GM21360 (cell line): Measurements from ENCODE around the gene RPS27L.

ENCODE experiments used
- ATAC-seq: cut with Tn5 transposase; IDR thresholded peaks from one replicate; pipeline ENCODE4 v1.9.1; 2021; ENCODE audit warnings: mild to moderate bottlenecking, moderate library complexity; ENCODE audit not compliant: unreplicated experiment

The RPS27L gene

GRCh38 chr15:63188247-63188925 is 31.1 kb upstream of the RPS27L start:
- no peak for ATAC-seq

- ATAC-seq: no peak
Observed at GRCh38 chr15:63187589-63188226, 30.4 kb upstream of the RPS27L start.

- ATAC-seq: no peak
Observed at GRCh38 chr15:63186065-63186464, 28.8 kb upstream of the RPS27L start.

DNA sequence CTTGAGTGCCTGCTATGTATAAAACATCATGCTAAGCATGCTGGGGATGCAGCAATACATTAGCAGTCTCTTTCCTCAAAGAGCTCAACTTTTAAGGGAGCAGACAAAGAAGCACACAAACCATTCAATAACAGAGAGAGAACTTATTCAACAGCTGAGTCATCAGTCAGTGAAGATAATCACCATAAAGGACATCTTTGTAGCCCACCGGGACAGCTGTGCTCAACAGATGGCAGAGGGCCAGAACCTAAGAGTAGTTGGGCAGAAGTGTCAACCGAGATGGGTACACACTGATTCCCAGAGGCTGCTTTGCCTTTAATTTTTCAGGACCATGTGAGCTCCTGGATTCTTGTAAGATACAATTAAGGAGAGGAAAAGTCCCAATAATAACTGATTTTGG is 27.9 kb upstream of the RPS27L start:
- no peak for ATAC-seq

DNA sequence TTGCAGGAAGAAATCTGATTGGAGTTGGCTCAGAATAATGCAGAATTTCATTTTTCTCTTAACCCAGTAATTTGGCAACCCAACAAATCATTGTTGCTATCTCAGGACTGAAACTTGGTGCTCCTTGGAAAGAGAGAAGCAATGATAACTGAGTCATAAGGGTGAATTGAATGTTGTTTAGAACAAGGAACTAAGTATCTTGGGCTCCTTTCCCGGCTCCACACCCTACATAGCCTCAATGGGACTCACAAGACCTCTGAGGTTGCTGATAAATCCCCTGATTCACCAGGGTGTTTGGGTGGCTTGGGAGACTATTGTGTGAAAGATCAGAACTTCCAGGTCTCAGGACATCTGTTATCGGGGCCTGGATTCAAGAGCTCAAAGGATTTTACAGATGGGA is 24.4 kb upstream of the RPS27L start:
- no peak for ATAC-seq

GRCh38 chr15:63180746-63181145 is 23.5 kb upstream of the RPS27L start:
- ATAC-seq: no peak

- ATAC-seq: no peak
Observed at GRCh38 chr15:63178034-63178433, 20.8 kb upstream of the RPS27L start.

GRCh38 chr15:63176302-63176701 is 19.0 kb upstream of the RPS27L start:
- ATAC-seq: no peak

DNA sequence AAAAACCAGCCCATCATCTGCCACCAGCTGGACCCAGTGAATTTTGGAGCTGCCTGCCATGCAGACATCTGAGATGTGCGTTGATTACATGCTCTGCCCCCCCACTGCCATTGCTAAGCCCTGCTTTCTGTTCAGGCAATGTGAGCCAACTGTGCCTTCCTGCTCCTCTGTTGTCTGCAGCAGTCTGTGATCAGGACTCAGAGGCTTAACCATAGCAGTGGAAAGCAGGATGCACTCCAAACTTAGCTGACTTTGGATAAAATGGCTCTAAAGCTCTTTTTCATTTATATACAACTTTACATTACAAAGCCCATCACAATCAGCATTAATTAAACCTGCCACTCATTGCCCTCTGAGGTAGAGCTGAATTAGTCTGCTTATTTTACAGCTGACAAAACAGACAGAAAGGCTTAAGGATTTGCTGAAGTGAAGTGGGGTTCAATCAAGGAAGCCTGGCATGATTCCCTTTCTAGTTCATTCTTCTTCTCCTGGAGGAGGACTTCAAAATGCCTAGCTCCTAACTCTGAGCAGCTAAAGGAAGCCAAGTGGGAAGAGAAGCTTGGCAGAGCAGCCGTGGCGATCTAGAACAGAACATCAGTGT is 15.7 kb upstream of the RPS27L start:
- ATAC-seq: no peak

- no peak for ATAC-seq
Observed at GRCh38 chr15:63172376-63172775, 15.1 kb upstream of the RPS27L start.

- no peak for ATAC-seq
Observed at GRCh38 chr15:63169788-63170187, 12.5 kb upstream of the RPS27L start.

- no peak for ATAC-seq
Observed at GRCh38 chr15:63166219-63166618, 8.9 kb upstream of the RPS27L start.

GRCh38 chr15:63165166-63165859 is 8.0 kb upstream of the RPS27L start:
- ATAC-seq: no peak

DNA sequence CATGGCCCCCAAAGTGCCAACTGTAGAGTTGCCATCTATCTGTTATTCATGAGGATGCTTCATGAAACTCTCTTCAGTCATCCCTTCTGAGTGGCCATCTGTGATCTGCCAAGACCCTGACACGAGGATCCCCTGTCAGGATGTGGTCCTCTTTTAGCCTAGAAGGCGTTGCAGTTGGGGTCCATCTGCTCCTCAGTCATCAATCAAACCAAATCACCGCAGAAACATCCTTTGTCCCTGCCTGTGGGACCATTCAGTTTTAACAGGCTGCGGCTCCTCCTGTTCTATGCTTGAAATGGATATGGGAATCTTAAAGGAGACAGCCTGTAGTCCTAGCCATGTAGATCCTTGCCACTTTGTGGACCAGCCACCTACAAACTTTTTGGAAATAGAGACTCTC is 5.9 kb upstream of the RPS27L start:
- no peak for ATAC-seq

- no peak for ATAC-seq
Observed at GRCh38 chr15:63160638-63161037, 3.4 kb upstream of the RPS27L start.

GRCh38 chr15:63157891-63158431 is 684 bp upstream of the RPS27L start:
- ATAC-seq: no peak

- ATAC-seq: no peak
Observed at GRCh38 chr15:63156755-63157117, 541 bp downstream of the RPS27L start.

DNA sequence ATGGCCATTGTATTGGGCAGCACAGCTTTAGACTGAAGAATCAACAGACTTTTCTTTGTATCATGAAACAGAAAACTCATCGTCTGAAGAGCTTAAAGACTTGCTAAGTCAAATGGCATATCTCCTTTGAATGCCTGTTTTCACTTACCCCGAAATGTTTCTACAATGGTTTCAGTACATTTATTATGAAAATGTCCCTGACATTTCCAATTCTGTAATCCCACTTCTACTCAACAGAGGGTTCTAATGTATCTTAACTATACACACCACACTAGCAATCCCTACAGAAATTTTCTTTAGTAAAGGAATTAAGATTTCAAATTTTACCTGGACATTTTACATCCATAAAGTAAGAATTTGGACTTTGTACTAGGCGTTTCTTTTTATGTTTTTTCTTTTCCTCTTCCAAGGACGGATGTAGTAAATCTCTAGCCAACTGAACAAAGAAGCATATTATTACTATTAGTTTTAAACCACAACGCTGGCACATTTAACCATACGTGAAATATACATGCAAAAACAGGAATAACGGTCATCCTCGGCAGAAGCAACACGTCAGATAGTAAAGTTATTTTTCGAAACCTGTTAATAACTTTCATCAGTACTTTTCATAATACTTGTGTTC is 1.1 kb downstream of the RPS27L start:
- ATAC-seq: no peak

DNA sequence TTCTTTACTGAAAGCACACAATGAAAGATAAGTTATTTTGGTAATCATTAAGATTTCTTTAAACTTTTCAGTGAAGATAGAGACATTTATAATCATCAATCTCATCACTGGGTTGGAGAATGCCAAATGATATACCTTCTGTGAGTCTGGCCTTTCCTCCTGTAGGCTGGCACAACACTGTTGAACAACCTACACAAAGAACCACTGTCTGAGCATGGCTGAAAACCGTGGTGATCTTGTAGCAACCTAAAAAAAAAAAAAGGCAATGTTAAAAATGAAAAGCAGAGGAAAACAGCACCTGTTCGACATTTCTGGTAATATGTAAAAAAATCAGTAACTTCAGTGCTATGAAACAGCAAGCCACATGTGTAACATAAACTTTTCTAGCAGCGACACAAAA is 1.8 kb downstream of the RPS27L start:
- no peak for ATAC-seq

DNA sequence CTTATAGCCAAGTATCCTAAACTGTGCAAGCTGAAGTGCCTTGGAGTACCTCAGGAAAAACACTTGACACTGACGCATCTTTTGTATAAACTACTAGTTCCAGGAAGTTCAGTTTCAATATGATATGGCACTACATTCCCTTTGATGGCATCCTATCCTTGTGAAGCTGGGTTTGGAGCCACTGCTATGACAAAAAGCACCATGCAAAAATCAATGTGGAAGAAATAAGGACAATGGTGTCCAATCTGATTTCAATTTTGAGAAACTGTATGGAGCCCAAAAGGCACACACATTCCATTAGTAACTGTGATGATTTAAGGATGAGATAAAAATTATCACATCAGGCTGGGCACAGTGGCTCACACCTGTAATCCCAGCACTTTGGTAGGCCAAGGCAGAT is 5.6 kb downstream of the RPS27L start:
- ATAC-seq: no peak

DNA sequence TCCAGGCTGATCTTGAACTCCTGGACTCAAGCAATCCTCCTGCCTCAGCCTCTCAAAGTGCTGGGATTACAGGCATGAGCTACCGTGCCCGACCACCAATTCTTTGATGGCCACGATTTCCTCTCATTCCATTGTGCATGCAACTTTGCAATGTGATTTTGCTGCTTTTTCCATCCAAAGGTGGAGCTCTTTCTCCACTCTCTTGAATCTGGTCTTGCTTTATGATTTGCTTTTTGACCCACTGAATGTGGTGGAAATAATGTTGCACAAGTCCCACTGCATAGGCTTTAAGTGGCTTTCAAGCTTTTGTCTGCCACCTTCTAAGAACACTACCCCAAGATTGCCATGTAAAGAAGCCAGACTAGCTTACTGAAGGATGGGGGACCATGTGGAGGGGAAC is 10.6 kb downstream of the RPS27L start:
- no peak for ATAC-seq
